Measurements from ENCODE around the gene CRIP2. TPM values are rescaled to one million over a fixed set of nuclear protein-coding genes. Genes with fewer than 3 reads are reported as not detected.

Gene CRIP2, protein sequence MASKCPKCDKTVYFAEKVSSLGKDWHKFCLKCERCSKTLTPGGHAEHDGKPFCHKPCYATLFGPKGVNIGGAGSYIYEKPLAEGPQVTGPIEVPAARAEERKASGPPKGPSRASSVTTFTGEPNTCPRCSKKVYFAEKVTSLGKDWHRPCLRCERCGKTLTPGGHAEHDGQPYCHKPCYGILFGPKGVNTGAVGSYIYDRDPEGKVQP
- total RNA-seq: 130 TPM

DNA sequence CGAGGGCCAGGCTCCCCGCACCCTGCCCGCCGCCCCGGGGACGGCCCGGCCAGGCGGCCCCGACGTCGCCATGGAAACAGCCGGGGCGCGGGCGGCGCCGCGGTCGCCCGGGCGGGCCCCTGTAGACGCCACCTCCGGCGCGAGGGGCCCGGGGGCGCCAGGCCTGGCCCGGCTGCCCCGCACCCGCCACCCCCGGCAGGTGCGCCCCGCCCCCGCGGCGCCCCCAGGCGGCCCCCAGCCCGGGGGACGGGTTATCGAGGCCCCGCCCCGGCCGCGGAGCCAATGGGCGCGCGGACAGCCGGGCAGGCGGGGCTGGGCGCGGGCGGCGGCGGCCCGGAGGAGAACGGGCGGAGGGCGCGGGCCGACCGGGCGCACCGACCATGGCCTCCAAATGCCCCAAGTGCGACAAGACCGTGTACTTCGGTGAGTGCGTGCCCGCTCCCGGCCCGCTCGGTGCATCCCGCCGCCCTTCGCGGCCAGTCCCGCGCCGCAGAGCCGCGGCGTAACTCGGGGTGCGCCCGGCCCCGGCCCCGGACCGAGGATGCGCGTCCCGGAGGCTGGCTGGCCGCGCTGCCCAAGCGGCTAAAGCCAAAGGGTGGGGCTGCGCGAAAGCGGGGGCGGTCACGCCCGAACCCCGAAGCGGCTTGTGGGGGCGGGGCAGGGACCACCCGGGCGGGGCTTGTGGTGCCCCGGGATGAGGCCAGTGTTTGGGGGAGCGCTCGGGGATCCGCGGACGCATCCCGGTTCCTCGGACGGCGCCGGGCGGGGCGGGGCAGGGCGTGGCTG, at the start of gene CRIP2:
Gene CRIP2, plus strand, starts transcription at position 339 of the 786 bp plus-strand sequence. Its CDS starts 42 bp downstream, at position 381.
- DNase-seq (ENCODE audit: low spot score): no peak

DNA sequence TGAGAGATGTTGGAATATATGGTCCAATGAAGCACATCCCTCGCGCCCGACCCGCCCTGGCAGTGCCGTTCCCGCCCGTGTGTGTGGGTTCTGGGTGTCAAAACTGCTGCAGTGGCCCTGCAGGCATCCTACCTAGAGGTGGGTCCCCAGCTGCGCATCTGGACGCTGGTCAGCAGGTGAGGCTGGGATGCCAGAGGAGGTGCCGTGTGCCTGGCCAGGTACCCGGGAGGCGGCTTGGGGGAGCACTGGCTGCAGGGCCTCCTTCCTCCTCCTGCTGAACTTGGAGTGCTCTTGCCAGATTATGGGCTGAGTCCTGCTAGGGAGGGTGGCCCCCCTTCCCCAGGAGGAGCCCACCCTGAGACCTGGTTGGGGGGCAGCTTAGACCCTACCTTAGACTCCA, 49.8 kb upstream of the CRIP2 start:
- DNase-seq (ENCODE audit: low spot score): no peak

DNA sequence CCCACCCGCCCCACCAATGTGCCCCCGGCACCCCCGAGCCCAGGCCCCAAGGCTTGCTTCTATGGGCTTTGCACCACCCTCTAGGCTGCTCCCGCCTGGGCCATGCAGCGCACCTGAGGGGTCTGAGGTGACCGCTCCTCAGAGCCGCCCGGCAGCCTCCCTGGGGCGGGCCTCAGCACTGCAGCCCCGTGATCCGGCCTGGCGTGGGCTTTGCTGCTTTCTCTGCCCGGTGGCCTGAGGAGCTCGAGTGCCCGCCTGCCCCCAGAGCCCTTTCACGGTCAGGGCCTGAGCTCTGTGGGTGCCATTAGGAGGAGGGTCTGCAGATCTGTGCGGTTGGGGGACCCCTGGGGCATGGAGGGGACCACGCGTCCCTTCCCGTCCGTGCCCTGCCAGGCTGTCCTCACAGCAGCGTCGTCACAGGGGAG, 48.8 kb upstream of the CRIP2 start:
- DNase-seq (ENCODE audit: low spot score): no peak

DNA sequence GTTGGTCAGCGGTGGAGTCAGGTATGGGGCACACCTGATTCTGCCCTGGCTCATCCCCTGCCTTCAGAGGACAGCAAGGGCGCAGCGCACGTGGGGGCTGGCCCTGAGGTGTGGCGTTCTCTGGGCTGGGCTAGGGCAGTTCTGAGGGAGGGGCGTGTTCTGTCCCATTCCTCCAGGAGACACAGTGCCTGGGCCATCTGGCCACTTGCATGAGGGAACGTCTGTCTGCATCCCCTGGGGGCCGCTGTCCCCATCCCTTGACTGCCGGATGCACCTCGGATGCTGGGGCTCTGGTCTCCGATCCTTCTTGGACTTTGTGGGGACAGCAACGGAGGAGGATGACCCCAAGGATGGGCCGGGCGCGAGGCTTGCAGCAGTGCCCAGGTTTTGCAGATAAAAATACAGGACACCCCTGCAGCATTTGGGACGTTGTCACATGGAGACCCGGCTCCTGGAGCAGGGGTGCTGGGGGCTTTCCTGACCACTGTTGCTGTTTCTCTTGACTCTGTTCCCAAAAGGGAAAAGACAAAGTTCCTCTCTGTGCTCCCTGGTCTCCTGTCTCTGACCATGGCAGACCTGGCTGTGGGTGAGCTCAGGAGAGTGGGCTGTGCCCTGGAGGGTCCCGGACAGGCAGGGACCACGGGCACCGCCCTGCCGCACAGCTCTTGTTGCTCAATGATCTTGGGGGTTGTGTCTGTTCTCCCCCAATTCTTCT, 48.0 kb upstream of the CRIP2 start:
- DNase-seq (ENCODE audit: low spot score): no peak

DNA sequence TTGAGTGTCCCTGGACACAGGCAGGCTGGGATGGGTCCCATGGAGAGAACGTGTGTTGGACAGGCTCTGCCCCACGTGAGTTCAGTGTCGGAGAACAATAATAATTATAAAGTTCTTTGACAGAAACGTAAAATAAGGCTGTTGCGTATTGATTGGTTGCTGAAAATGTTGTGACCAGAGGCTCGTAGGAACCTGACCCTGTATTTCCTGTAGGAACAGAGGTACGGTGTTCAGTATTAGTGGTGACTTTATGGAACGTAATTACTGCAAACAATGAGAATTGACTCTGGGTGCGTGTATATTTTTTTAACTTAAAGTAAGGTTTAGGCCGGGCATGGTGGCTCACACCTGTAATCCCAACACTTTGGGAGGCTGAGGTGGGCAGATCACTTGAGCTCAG, 47.2 kb upstream of the CRIP2 start:
- no peak for DNase-seq (ENCODE audit: low spot score)

DNA sequence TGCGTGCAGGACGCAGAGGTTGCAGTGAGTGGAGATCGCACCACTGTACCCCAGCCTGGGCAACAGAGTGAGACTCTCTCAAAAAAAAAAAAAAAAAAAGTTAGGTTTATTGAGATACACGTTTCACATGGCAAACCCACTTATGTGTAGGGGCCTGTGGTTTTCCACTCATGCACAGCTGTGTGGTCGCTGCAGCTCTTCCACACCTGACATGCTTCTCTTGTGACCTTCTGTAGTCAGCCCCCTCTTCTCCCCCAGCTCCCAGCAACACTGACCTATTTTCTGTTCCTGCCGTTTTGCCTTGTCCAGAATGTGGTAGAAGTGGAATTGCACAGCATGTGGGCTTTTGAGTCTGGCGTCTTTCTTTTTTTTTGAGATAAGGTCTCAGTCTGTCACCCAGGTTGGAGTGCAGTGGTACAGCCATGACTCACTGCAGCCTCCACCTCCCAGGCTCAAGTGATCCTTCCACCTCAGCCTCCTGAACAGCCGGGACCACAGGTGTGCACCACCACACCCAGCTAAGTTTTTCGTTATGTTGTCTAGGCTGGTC, 46.6 kb upstream of the CRIP2 start:
- no peak for DNase-seq (ENCODE audit: low spot score)

DNA sequence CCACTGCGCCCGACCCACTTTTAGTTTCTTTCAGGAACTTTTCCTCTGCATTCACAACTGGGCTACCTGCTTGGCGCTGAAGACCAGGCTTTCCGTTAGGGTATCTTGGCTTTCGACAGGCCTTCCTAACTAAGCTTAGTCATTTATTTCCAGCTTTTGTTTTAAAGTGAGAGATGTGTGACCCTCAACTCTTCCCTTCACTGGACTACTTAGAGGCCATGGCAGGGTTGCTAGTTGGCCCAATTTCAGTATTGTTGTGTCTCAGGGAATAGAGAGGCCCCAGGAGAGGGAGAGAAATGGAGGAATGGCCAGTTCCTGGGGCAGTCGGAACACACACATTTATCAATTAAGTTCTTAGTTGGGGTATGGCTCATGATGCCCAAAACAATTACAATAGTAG, 44.6 kb upstream of the CRIP2 start:
- no peak for DNase-seq (ENCODE audit: low spot score)

DNA sequence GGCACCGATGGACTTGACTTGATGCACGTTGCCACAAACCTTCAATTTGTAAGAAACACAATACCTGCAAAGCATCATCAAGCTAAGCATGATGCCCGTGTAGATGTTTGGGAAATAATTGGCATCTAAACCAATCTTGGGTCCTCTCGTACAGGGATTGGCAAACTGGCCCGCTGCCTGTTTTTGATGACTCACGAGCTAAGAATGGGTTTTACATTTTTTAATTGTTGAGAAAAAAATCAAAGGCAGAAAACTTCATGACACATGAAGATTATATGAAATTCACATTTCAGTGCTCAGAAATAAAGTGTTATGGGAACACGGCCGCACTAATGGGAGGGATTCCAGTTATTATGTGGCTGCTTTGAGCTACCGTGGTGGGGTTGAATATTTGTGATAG, 44.1 kb upstream of the CRIP2 start:
- DNase-seq (ENCODE audit: low spot score): no peak

DNA sequence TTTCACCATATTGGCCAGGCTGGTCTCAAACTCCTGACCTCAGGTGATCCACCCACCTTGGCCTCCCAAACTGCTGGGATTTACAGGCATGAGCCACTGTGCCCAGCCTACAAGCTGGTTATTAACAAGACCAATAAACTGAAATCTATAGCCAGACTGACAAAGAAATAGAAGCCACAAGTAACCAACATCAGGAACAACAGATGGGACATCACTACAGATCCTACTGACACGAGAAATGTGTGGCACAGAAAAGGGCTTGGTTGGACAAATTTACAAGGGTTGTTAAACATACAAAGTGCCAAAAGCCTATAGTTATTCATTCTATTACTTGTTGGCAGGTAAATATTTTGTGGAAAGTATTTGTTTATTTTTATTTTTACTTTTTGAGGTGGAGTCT, 43.4 kb upstream of the CRIP2 start:
- DNase-seq (ENCODE audit: low spot score): no peak

DNA sequence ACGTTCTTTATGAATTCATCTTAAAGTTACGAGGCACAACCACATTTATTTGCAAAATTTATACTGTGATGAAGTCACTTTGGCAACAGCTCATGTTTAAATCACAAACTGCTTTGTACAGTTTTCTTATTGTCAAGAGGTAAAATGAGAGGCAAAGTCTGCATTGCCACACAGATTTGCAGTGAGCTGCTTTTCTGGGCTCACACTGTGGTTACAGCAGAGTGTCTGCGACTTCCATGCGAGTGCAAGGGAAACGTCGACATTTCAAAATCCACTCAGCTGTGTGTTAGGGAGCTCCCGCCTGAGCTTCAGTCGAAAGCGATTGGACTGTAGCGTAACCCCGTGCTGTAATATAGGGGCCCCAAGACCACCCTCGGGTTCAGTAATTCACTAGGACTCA, 42.0 kb upstream of the CRIP2 start:
- DNase-seq (ENCODE audit: low spot score): no peak

DNA sequence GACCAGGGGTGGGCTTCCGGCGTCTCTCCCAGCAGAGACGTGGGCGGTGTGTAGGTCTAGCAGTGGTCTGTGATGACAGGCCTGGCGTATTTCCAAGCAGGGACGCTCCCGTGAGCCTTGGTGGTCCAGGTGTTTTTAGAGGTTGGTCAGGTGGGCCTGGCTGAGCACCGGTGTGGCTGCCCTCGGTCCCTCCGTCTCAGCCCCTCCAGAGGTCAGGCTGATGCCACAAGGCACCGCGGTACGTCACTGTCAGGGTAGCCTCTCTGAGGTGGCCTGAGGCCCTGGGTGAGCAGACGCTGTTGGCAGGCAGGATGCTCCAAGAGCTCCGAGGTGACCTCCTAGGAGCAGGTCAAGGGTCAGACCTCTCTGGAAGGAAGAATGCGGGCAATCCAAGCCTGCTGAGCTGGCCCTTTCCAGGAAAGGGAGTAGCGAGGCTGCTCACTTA, 41.4 kb upstream of the CRIP2 start:
- DNase-seq (ENCODE audit: low spot score): no peak

DNA sequence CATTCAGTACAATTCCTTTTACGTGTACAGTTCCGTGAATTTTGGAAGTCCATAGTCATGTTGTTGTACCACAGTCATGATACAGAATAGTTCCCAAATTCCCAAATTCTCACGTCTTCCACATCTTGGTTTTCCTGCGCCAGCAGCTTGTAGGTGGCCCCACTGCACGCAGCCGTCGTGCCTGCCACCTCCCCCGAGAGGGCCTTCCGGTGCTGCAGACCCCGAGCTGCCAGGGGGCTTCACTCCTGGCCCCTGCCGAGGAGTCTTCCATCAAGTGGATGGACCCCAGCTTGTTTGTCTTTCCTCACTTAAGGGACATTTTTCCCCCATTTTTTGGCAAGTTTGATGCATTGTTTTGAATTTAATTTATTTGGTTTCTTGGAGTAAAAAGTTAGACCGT, 38.2 kb upstream of the CRIP2 start:
- no peak for DNase-seq (ENCODE audit: low spot score)

DNA sequence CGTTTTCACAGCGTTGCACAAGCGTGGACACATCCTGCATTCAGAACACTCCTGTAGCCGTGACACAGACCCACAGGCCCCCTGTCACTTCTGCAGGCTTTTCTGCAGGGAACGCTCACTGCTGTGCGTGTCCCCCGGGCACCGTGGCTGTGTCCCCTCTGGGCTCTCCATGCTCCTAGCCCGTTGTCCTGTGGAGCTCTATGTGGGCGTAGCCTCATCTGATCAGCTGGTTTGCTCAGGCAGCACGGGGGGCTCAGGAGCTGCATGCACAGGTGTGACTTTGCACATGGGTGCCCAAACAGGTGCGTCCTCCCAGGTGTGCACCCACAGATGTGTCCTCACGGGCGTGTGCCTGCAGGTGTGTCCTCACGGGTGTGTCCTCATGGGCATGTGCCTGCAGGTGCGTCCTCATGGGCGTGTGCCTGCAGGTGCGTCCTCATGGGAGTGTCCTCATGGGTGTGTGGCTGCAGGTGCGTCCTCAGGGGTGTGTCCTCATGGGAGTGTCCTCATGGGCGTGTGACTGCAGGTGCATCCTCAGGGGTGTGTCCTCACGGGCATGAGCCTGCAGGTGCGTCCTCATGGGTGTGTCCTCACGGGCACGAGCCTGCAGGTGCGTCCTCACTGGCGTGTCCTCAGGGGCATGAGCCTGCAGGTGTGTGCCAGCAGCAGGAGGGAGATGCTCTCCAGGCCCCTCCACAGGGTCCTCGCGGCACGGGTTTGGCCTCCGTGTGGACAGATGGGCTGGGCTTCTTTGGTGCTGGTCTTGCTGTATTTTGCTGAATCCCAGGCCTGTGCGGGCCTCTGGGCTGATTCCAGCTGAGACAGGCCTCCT, 37.5 kb upstream of the CRIP2 start:
- DNase-seq (ENCODE audit: low spot score): no peak

DNA sequence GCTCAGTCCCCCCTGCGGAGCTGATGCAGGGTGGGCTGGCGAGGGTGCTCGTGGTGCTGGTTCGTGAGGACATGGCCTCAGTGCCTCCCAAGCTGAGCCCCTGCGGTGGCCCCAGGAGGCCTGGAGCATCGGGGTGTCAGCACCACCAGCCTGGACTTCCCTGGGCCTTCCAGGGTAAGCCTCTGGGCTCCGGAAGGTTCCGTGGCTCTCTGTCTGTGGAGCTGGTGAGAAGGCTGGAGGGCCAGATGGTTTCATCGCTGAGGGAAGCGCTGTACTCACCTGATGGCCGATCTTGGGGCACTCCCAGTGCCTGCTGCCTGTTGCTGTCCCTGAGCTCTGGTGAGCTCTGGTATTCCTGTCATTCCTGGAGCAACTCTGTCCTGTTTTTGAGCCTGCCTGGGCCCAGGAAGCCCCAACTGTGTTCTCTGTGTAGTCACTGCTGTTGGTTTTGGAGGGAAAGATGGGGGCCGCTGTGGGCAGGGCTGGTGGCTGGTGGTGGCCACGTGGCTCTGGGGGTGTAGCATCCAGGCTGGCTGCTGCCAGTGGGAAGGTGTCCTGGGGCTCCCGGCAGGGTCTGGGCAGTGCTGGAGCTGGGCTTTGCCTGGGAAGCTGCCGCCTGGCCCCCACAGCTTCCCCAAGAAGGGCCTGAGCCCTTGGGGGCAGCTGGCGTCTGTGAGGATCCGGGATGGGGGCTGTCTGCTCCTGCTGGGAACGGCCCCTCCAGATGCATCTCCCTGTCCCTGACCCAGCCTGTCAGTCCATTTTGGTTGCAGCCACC, 36.7 kb upstream of the CRIP2 start:
- no peak for DNase-seq (ENCODE audit: low spot score)

DNA sequence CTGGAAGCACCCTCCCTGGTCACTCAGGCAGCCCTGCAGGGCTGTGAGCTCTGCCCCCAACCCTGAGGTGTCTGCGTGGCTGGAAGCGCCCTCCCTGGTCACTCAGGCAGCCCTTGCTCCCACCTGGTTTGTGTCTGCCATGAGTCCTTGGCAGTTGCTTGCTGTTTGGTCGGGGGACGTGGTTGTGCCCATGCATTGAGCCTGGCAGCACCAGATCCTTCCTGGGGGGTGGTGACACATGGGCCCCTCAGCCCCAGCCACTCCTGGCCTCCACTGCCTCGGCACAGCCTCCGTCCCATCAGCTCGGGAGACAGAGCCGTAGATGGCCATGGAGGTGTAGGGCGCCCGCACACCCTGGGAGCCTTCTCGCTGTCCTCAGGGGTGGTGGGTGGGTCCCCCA, 35.4 kb upstream of the CRIP2 start:
- DNase-seq (ENCODE audit: low spot score): no peak

DNA sequence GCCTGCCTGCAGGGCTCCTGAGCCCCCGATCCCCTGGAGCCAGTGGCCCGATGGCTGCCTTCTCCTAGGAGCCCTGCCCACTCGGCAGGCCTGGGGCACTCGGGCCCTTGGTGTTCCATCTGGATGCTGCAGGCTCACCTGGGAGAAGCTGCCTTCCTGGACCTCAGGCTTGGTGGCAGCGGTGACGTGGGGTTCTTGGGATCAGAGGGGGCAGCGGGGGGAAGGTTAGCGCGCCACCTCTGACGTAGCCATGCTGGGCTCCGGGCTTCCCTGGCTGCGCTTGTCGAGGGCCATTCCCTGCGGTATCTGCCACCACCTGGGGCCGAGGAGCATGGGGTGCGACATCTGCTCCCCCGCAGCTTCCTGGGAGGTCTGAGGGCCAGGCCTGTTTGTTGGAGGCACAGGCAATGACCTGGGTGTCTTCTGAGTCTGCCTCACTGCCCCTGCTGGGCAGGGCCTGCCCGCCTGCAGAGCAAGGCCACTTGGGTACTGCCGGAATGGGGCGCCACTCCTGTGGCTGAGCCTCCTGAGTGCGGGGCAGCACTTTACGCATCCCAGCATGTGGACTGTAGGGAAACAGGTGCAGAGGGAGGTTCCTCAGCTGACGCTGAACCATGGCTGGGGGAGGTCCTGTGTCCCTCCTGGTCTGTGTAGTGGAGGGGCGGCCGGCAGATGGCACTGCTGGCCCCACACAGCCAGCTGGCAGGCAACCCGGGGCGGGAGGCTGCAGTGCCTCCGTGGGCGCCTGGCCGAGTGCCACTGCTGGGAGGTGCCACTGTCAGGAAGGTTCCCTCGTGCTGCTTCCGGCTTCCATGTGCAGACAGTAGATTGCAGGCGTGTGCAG, 34.7 kb upstream of the CRIP2 start:
- DNase-seq (ENCODE audit: low spot score): no peak

DNA sequence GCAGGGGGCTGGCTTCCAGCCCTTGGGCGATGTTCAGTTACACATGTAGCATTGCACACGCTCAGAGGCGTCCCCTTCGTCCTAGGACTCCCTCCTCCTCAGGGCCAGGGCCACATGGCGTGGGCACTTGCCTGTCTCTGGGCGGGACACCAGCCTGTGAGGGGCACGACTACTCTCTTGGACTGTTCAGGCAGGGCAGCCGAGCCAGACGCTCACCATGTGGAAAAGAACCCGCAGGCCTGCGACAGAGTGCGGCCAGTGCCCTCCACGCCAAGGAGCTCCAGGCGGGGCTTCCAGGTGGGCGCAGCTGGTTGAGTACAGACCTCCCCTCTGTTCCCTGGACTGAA, 34.1 kb upstream of the CRIP2 start:
- no peak for DNase-seq (ENCODE audit: low spot score)

DNA sequence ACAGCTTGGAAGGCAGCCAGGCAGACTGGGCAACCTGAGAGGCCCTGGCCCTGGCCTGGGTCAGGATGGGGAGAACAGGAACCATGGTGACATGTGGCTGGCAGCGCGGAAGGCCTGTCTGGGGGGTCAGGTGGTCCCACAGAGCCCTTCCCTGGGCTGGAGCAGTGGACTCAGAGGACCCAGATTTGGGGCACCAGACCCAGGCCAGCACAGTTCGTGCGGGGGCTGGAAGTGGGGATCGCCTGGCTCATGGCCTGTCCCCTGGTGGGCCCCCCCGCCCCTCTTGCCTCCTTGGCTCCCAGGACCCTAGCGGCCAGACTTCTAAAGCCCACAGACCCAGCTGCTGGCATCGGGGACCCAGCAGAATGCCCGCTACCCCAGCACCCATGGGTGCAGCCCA, 33.6 kb upstream of the CRIP2 start:
- DNase-seq (ENCODE audit: low spot score): no peak

DNA sequence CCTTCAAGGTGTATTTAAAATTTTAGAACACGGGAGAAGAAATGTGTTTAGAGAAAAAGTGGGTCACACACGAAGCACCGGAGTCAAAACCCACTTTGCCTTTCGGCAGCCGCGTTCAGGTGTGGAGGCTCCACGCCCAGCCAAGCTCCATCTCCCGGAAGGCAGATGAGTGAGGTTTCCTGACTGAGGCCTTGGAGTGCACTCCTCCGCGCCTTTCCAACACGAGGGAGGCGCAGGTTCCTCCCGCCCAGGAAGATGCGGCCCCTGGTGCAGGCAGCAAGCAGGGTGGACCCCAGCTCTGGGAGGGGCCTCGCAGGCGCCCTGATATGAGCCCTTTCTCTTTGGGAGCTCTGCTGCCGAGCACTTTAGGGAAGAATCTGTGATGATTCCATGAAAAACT, 32.5 kb upstream of the CRIP2 start:
- DNase-seq (ENCODE audit: low spot score): no peak

DNA sequence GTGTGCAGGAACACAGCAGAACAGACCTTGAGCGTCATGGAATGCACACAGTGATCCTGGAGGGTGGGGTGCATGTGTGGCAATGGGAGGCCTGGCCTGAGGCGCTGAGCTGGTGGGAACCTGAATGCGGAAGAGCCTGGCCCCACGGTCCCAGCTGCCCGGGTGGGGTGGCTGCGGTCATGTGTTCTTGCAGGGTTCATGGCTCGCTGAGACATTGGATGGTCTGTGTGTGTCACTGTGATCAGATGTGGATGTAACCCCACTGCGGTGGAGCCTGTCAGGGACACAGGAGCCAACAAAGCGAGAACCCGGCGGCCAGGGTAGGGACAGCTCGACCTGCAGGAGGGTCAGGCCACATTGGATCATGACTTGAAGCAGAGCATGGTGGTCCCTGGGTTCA, 31.8 kb upstream of the CRIP2 start:
- no peak for DNase-seq (ENCODE audit: low spot score)
